Motor neuron (in vitro differentiated cells): ENCODE results near the gene P3H2. TPM values are rescaled to one million over a fixed set of nuclear protein-coding genes. Genes with fewer than 3 reads are reported as not detected.
"Not testable (repeated sequence)": the region's sequence is repeated elsewhere in the genome, so short reads cannot be mapped to it uniquely, and the experiment has no call there.

Source experiments
- ATAC-seq, 8 experiments: fragments of 200-7000 bp; cut with Tn5 transposase; replicated peaks in 6 of 8; 2 replicates each; pipeline ENCODE4 v1.8.0; 2021; ENCODE audit warnings: mild to moderate bottlenecking in 8 of 8, moderate library complexity in 8 of 8
- H3K27ac ChIP-seq, 2 donors: fragments of 250-450 bp; sonication (Bioruptor Pico); 2 replicates each; pipeline ENCODE4 v1.9.0; 2021; ENCODE audit warnings: antibody characterized with exemption in 2 of 2, mild to moderate bottlenecking in 2 of 2, moderate library complexity in 1 of 2
- H3K4me1 ChIP-seq, 2 donors: fragments of 250-450 bp; sonication (Bioruptor Pico); replicated peaks in 1 of 2; 2 replicates each; pipeline ENCODE4 v1.6.1; 2021; ENCODE audit warnings: antibody characterized with exemption in 2 of 2, mild to moderate bottlenecking in 2 of 2, moderate library complexity in 1 of 2
- H3K4me3 ChIP-seq, 5 donors: fragments of 250-450 bp; sonication (Bioruptor Pico); 2 replicates each; pipeline ENCODE4 v1.9.0; 2021; ENCODE audit warnings: antibody characterized with exemption in 5 of 5, mild to moderate bottlenecking in 5 of 5, moderate library complexity in 4 of 5
- WGBS, 10 experiments: fragments of 450-650 bp; shearing (Covaris generic); methylation state at CpG; one replicate each; pipeline ENCODE4 v1.0.0; 2022; 5-methylcytosine and 5-hydroxymethylcytosine counted together
- in situ Hi-C, 9 experiments: fragments of 400-800 bp; cut with MboI; loops; one replicate each; pipeline ENCODE4 v1.15.0; 2021; ENCODE audit warnings: low sequenced_read_pairs in 9 of 9, low pct_unique_long_range_greater_than_20kb in 2 of 9; ENCODE audit not compliant: unreplicated experiment in 9 of 9
- total RNA-seq, 8 experiments: library from RNA; unstranded; fragments of 300-600 nt; gene quantifications; 2 replicates each; pipeline versions ENCODE4 v1.2.3 to v1.2.4, GENCODE V29; 2022

The P3H2 gene
- total RNA-seq, 8 experiments from 2014 or later = 0.76 to 58.2 (median 1.5) TPM; not detected in 1

- peaks cover 19 to 35% of the 10 kb centered on the region in 2 donors for H3K4me1 ChIP-seq
- in situ Hi-C loops = no loop called here
- WGBS, 10 experiments = 29 to 100% (median 61%) methylated on average over 1 to 5 of the region's 6 CpGs
- ATAC-seq = peak in 5 of 8 experiments; percentile 11 to 38 (median 25)
- no peak overlapping the region for H3K27ac ChIP-seq
- no peak overlapping the region for H3K4me3 ChIP-seq
Measured at GRCh38 chr3:190073264-190074008, 47.3 kb downstream of the P3H2 start.

- 13 to 100% (median 100%) methylated on average over 1 of the region's 1 CpG; no CpG with 5 or more reads in 3 of the 10 experiments for WGBS, 10 experiments
- H3K27ac ChIP-seq = no peak overlapping the region
- in situ Hi-C loops = no loop called here
Measured at GRCh38 chr3:190072856-190073255, 47.8 kb downstream of the P3H2 start.

GRCh38 chr3:190071921-190072320, 48.8 kb downstream of the P3H2 start:
- H3K4me3 ChIP-seq, H3K27ac ChIP-seq, ATAC-seq, in situ Hi-C loops: not testable (repeated sequence)
- 80 to 100% (median 96%) methylated on average over 2 to 8 of the region's 9 CpGs; no CpG with 5 or more reads in 2 of the 10 experiments for WGBS, 10 experiments
- peaks cover 13 to 24% of the 10 kb centered on the region in 2 donors for H3K4me1 ChIP-seq

More at GRCh38 chr3:190072856-190073255, 47.8 kb downstream of the P3H2 start:
- H3K4me3 ChIP-seq = no peak overlapping the region
- peaks cover 19 to 33% of the 10 kb centered on the region in 2 donors for H3K4me1 ChIP-seq
- no peak for ATAC-seq

GRCh38 chr3:190070622-190071347, 49.9 kb downstream of the P3H2 start:
- peak in 1 of 8 experiments; percentile 53 for ATAC-seq
- in situ Hi-C loops = no loop called here
- 30 to 93% (median 67%) methylated on average over 2 to 5 of the region's 5 CpGs for WGBS, 10 experiments

GRCh38 chr3:190065204-190065603, 55.5 kb downstream of the P3H2 start:
- H3K4me1 ChIP-seq = no peaks in the 10 kb centered on the region
- H3K27ac ChIP-seq = no peak overlapping the region
- ATAC-seq = no peak
- in situ Hi-C loops = no loop called here
- WGBS, 10 experiments = 33 to 100% (median 70%) methylated on average over 1 to 2 of the region's 2 CpGs; no CpG with 5 or more reads in 2 of the 10 experiments
- no peak overlapping the region for H3K4me3 ChIP-seq

More at GRCh38 chr3:190070622-190071347, 49.9 kb downstream of the P3H2 start:
- H3K27ac ChIP-seq = no peak overlapping the region
- peaks cover 3 to 16% of the 10 kb centered on the region in 2 donors for H3K4me1 ChIP-seq
- no peak overlapping the region for H3K4me3 ChIP-seq

- in situ Hi-C loops = no loop called here
- no peak for ATAC-seq
- Histone ChIP-seq H3K4me3 (no peak overlapping the region), H3K27ac (no peak overlapping the region), H3K4me1 (no peaks in the 10 kb centered on the region)
- WGBS, 10 experiments = 33 to 100% (median 71%) methylated on average over 1 to 2 of the region's 2 CpGs; no CpG with 5 or more reads in 2 of the 10 experiments
Measured at GRCh38 chr3:190064659-190065058, 56.0 kb downstream of the P3H2 start.

GRCh38 chr3:190064112-190064511, 56.6 kb downstream of the P3H2 start:
- Histone ChIP-seq H3K4me1 (peaks cover 0 to 4% of the 10 kb centered on the region in 2 donors), H3K4me3 (no peak overlapping the region), H3K27ac (no peak overlapping the region)
- in situ Hi-C loops = no loop called here
- peak in 2 of 8 experiments; percentile 99 to 100 for ATAC-seq
- WGBS, 10 experiments = 0 to 100% (median 50%) methylated on average over 1 to 3 of the region's 3 CpGs; no CpG with 5 or more reads in 4 of the 10 experiments

- Histone ChIP-seq H3K4me1 (peaks cover 2 to 10% of the 10 kb centered on the region in 2 donors), H3K4me3 (no peak overlapping the region), H3K27ac (no peak overlapping the region)
- in situ Hi-C loops = no loop called here
- no peak for ATAC-seq
- WGBS, 10 experiments = 71 to 100% (median 92%) methylated on average over 1 to 3 of the region's 3 CpGs; no CpG with 5 or more reads in 2 of the 10 experiments
Measured at GRCh38 chr3:190063490-190063889, 57.2 kb downstream of the P3H2 start.

GRCh38 chr3:190060192-190060775, 60.4 kb downstream of the P3H2 start:
- in situ Hi-C loops = no loop called here

GRCh38 chr3:190059242-190059590, 61.5 kb downstream of the P3H2 start:
- no peak overlapping the region for H3K4me3 ChIP-seq
- ATAC-seq = peak in 5 of 8 experiments; percentile 15 to 24 (median 21)
- H3K4me1 ChIP-seq = peaks cover 4 to 12% of the 10 kb centered on the region in 2 donors
- WGBS, 10 experiments = 0 to 100% (median 80%) methylated on average over 1 of the region's 1 CpG; no CpG with 5 or more reads in 5 of the 10 experiments
- H3K27ac ChIP-seq = no peak overlapping the region
- in situ Hi-C loops = no loop called here

More at GRCh38 chr3:190060192-190060775, 60.4 kb downstream of the P3H2 start:
- WGBS, 10 experiments = 20 to 100% (median 86%) methylated on average over 1 to 4 of the region's 4 CpGs
- Histone ChIP-seq H3K4me3 (no peak overlapping the region), H3K27ac (no peak overlapping the region), H3K4me1 (peaks cover 4 to 12% of the 10 kb centered on the region in 2 donors)
- no peak for ATAC-seq

GRCh38 chr3:190058521-190059241, 62.0 kb downstream of the P3H2 start:
- WGBS, 10 experiments = 40 to 83% (median 58%) methylated on average over 1 to 3 of the region's 4 CpGs; no CpG with 5 or more reads in 2 of the 10 experiments
- Histone ChIP-seq H3K4me3 (no peak overlapping the region), H3K4me1 (peaks cover 4 to 12% of the 10 kb centered on the region in 2 donors), H3K27ac (no peak overlapping the region)
- in situ Hi-C loops = no loop called here
- peak in 5 of 8 experiments; percentile 40 to 57 (median 52) for ATAC-seq

GRCh38 chr3:190056742-190057141, 64.0 kb downstream of the P3H2 start:
- in situ Hi-C loops = no loop called here
- Histone ChIP-seq H3K4me1 (peaks cover 4 to 12% of the 10 kb centered on the region in 2 donors), H3K4me3 (no peak overlapping the region), H3K27ac (no peak overlapping the region)
- no peak for ATAC-seq
- 35 to 100% (median 80%) methylated on average over 1 to 4 of the region's 4 CpGs; no CpG with 5 or more reads in 1 of the 10 experiments for WGBS, 10 experiments
